Breast epithelium (tissue), 3 donors: ENCODE data around the gene AHCTF1.

ENCODE experiments used
- POLR2A ChIP-seq: fragments of 450-650 bp; IDR thresholded peaks from one replicate; pipeline ENCODE4 v1.6.1; 2016; ENCODE audit warnings: antibody characterized with exemption, mild to moderate bottlenecking, moderate library complexity
- TF ChIP-seq, protein P1 (sequence below), 3 donors: fragments of 450-650 bp; IDR thresholded peaks; one replicate each; pipeline ENCODE4 v1.5.1; 2016 to 2017; ENCODE audit warnings: antibody characterized with exemption in 3 of 3, mild to moderate bottlenecking in 3 of 3, moderate library complexity in 3 of 3

DNA sequence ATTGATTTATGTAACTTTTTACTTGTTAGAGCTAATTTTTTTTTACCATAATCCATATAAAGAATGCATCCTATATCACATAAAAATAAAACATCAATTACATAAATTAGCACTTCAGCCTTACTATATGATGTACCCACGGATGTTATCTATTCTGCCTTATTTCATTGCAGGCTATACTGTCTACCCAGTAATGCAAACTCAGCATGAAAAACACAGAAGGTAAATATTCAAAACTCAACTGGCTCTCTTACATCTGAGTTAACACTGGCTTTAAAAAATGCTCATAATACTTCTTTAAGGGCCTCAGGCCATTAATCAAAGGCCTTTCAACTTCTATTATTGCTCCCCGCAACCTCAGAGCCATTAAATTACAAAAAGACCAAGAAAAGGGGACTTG, 65.8 kb downstream of the AHCTF1 start:
- TF ChIP-seq, protein P1, sequence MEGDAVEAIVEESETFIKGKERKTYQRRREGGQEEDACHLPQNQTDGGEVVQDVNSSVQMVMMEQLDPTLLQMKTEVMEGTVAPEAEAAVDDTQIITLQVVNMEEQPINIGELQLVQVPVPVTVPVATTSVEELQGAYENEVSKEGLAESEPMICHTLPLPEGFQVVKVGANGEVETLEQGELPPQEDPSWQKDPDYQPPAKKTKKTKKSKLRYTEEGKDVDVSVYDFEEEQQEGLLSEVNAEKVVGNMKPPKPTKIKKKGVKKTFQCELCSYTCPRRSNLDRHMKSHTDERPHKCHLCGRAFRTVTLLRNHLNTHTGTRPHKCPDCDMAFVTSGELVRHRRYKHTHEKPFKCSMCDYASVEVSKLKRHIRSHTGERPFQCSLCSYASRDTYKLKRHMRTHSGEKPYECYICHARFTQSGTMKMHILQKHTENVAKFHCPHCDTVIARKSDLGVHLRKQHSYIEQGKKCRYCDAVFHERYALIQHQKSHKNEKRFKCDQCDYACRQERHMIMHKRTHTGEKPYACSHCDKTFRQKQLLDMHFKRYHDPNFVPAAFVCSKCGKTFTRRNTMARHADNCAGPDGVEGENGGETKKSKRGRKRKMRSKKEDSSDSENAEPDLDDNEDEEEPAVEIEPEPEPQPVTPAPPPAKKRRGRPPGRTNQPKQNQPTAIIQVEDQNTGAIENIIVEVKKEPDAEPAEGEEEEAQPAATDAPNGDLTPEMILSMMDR (IDR thresholded peaks at IDR 0.05): no peak
- no peak for TF ChIP-seq POLR2A
